Astrocyte (in vitro differentiated cells and primary cell): ENCODE data around the gene NOTCH4.
A peak's percentile ranks its signal among the peaks of the same experiment; 100 is the strongest.

Experiments used
- CTCF ChIP-seq: IDR thresholded peaks from 2 replicates; pipeline ENCODE4 v1.5.1; 2011; ENCODE audit warnings: low read depth, mild to moderate bottlenecking, inconsistent platforms, low read length, moderate library complexity; ENCODE audit not compliant: insufficient read depth
- EZH2 ChIP-seq: IDR thresholded peaks from 2 replicates; pipeline ENCODE4 v1.6.1; 2012; ENCODE audit warnings: mild to moderate bottlenecking, low read length, inconsistent platforms; ENCODE audit not compliant: insufficient read depth

GRCh38 chr6:32154514-32155161, 69.2 kb downstream of the NOTCH4 start:
- peak; percentile 21 for TF ChIP-seq CTCF
- no peak for TF ChIP-seq EZH2
